Memory B cell (primary cell): ENCODE measurements around the gene ZCWPW1.
"Not testable (repeated sequence)": the region's sequence is repeated elsewhere in the genome, so short reads cannot be mapped to it uniquely, and the experiment has no call there.

Experiments used
- ATAC-seq: fragments of 150-1000 bp; cut with Tn5 transposase; 2 replicates; pipeline ENCODE4 v1.10.0; 2021; ENCODE audit warnings: low read depth, mild to moderate bottlenecking, moderate library complexity
- DNase-seq, 2 donors: peaks; one replicate each; pipeline ENCODE4 v3.0.0; 2022; ENCODE audit warnings: low spot score in 2 of 2
- H3K27ac Mint-ChIP-seq: one replicate; pipeline ENCODE4 v1.8.0; 2022; ENCODE audit warnings: mild to moderate bottlenecking, moderate library complexity, mixed read lengths
- H3K27me3 Mint-ChIP-seq: one replicate; pipeline ENCODE4 v1.8.0; 2022; ENCODE audit warnings: mixed read lengths
- H3K36me3 Mint-ChIP-seq: one replicate; pipeline ENCODE4 v1.8.0; 2022; ENCODE audit warnings: mild to moderate bottlenecking, mixed read lengths
- H3K4me1 Mint-ChIP-seq: one replicate; pipeline ENCODE4 v1.8.0; 2022; ENCODE audit warnings: mixed read lengths
- H3K4me3 Mint-ChIP-seq: one replicate; pipeline ENCODE4 v1.8.0; 2022; ENCODE audit warnings: mild to moderate bottlenecking, moderate library complexity, mixed read lengths
- H3K9me3 Mint-ChIP-seq: one replicate; pipeline ENCODE4 v1.8.0; 2022; ENCODE audit warnings: mixed read lengths

The ZCWPW1 gene

DNA sequence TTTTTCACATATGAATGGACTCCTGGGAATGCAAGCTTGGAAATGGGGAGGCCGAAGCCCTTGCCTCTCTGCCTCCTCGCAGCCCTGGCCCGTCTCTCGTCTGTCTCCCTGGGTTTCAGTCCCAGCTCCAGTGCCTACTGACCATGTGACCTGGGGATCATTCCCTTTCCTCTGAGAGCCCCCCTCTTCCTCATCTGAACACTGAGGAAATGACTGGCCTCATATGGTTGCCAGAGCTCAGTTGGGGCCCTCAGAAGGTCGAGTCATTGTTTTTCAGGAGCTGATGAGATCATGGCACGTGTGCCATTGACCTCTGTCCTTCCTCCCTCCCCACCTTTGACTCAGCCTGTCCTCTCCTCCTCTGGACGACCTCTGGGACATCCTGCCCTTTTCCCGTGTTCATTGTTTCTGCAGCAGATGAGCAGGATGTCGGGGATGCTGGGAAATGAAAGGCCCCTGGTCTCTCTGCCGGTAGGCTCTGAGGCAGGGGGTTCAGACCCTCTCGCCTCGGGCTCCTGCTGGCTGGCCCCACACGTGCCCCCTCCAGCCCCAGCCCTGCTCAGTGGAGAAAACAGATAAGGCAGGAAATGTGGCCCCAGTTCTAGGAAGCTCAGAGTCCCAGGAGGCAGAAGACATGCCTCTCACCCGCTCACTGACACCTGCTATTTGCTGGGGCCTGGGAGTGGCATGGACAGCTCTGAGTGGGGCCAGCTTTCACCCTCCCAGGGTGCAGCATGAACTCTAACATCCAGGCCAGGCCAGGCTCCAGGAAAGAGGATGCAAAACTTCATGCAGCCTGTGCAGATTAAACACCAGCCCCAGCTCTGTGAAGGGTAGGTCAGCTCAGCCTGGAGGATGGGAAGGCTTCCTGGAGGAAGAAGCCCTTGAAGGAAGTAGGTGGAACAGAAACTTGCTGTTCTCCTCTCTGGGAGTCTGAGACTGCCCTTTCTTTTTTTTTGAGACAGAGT, 16.1 kb upstream of the ZCWPW1 start:
- Mint-ChIP-seq H3K27ac (peak overlapping the region; percentile 55), H3K9me3 (no peaks in the 10 kb centered on the region), H3K4me3 (peak overlapping the region; percentile 32), H3K36me3 (no peaks in the 10 kb centered on the region), H3K4me1 (peaks cover 7% of the 10 kb centered on the region), H3K27me3 (no peaks in the 10 kb centered on the region)
- ATAC-seq, result peak; percentile 26
- no peak for DNase-seq

DNA sequence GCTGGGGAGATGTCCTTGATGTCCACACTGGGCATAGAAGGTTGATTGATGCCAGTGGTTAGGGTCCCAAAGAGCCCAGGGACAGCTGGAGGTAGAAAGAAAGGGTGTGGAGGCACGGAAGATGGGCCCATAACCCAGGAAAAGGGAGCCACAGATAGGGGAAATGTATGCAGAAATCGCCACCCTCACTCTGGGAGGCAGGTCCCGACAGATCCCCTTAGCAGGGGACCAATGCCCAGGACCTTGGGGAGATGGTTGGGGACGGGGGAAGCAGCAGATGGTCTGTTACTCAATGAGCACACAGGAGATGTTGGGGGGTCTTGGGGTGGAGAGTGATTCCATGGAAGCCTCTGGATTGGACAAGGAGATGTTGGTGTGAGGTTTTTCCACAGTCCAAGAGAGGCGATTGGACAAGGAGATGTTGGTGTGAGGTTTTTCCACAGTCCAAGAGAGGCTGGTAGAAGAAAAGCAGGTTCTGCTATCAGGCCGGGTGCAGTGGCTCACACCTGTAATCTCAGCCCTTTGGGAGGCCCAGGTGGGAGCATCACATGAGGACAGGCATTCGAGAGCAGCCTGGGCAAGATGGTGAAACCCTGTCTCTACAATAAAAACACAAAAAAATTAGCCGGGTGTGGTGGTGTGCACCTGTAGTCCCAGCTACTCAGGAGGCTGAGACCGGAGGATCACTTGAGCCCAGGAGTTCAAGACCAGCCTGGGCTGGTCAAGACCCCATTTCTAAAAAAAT, 14.8 kb upstream of the ZCWPW1 start:
- Mint-ChIP-seq H3K27me3 (no peaks in the 10 kb centered on the region), H3K4me1 (peaks cover 7% of the 10 kb centered on the region), H3K36me3 (no peaks in the 10 kb centered on the region), H3K27ac (peak overlapping the region; percentile 22), H3K4me3 (no peak overlapping the region), H3K9me3 (no peaks in the 10 kb centered on the region)
- no peak for ATAC-seq
- no peak for DNase-seq

DNA sequence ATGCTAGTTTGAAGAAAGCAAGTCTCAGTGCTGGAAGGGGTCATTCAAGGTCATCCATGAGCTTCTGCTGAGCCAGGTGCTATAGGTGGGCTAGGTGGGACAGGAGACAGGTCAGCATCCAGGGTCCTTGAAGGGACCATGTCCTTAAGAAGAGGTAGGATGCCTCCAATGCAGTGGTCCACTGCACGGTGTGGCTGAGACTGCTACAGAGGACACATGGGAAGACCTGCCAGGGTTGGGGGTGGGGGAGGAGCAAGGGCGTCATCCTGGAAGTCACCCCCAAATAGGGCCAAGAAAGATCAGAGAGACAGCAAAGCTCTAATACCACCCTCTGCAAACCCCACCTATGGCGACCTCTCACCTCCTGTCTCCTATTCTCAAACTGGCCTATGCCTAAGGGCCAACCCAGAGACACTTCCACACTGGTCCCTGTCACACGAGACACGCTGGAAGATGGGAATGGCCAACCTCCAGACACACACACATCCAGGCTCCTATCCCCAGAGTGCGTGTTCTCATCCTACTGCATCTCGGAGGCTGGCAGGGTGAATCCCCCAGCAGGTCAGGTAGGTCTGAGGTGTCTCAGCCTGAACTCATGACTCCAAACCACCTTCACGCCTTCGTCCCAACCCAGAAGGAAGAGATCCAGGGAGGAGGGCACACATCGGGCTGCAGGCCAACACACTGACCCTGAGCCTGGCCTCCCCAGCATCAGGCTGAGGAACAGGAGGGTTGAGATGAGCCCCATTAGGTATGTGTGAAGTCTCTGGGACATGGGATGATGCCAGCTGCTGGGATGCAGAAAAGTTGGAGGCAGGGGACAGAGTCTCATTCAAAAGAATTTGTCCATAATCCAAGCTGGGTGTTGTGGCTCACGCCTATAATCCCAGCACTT, 13.4 kb upstream of the ZCWPW1 start:
- ATAC-seq (no peak), DNase-seq (no peak)
- Mint-ChIP-seq H3K4me1 (peaks cover 7% of the 10 kb centered on the region), H3K4me3 (no peak overlapping the region), H3K27ac (no peak overlapping the region), H3K9me3 (no peaks in the 10 kb centered on the region), H3K36me3 (no peaks in the 10 kb centered on the region), H3K27me3 (no peaks in the 10 kb centered on the region)

DNA sequence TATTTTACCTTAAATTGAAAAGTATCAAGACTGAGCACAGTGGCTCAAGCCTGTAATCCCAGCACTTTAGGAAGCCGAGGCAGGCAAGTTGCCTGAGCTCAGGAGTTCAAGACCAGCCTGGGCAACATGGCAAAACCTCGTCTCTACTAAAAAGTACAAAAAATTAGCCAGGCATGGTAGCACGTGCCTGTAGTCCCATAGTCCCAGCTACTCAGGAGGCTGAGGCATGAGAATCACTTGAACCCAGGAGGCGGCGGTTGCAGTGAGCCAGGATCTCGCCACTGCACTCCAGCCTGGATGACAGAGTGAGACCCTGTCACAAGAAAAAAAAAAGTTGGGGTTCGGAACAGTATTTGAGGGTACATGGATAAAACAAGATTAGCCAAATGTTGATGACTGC, 10.7 kb upstream of the ZCWPW1 start:
- DNase-seq, H3K4me1 Mint-ChIP-seq, H3K36me3 Mint-ChIP-seq, H3K27me3 Mint-ChIP-seq, H3K4me3 Mint-ChIP-seq, ATAC-seq, H3K9me3 Mint-ChIP-seq, H3K27ac Mint-ChIP-seq: not testable (repeated sequence)

GRCh38 chr7:100438731-100439130, 10.2 kb upstream of the ZCWPW1 start:
- not testable (repeated sequence) for H3K27ac Mint-ChIP-seq, ATAC-seq, H3K4me3 Mint-ChIP-seq, H3K27me3 Mint-ChIP-seq, DNase-seq, H3K9me3 Mint-ChIP-seq, H3K36me3 Mint-ChIP-seq
- H3K4me1 Mint-ChIP-seq, result peaks cover 13% of the 10 kb centered on the region

DNA sequence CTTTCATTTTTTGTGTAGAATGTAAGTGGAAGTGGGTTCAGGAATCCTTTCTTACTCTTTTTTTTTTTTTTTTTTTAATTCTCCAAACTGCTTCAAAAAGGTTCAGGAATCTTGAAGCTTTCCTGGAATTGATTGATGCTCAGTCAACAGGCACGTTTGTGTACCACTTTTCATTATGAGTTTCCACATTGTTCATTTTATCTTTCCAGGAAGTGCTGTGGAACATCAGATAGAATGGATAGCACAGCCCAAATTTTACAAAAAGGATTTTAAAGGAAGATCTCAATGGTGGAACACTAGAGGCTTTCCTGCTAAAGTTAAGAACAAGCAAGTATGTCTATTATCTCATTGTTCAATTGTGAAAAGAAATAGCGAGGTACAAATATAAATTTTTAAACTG, 9.7 kb upstream of the ZCWPW1 start:
- no peaks in the 10 kb centered on the region for H3K9me3 Mint-ChIP-seq
- H3K36me3 Mint-ChIP-seq, result peaks cover 7% of the 10 kb centered on the region
- H3K4me3 Mint-ChIP-seq, result no peak overlapping the region
- no peak for DNase-seq
- no peak for ATAC-seq
- no peaks in the 10 kb centered on the region for H3K27me3 Mint-ChIP-seq
- H3K4me1 Mint-ChIP-seq, result peaks cover 16% of the 10 kb centered on the region
- H3K27ac Mint-ChIP-seq, result no peak overlapping the region

GRCh38 chr7:100437150-100438100, 8.9 kb upstream of the ZCWPW1 start:
- DNase-seq, result no peak
- Mint-ChIP-seq H3K9me3 (no peaks in the 10 kb centered on the region), H3K27me3 (no peaks in the 10 kb centered on the region), H3K36me3 (peaks cover 7% of the 10 kb centered on the region), H3K4me1 (peaks cover 18% of the 10 kb centered on the region), H3K4me3 (peak overlapping the region; percentile 94), H3K27ac (no peak overlapping the region)
- no peak for ATAC-seq

DNA sequence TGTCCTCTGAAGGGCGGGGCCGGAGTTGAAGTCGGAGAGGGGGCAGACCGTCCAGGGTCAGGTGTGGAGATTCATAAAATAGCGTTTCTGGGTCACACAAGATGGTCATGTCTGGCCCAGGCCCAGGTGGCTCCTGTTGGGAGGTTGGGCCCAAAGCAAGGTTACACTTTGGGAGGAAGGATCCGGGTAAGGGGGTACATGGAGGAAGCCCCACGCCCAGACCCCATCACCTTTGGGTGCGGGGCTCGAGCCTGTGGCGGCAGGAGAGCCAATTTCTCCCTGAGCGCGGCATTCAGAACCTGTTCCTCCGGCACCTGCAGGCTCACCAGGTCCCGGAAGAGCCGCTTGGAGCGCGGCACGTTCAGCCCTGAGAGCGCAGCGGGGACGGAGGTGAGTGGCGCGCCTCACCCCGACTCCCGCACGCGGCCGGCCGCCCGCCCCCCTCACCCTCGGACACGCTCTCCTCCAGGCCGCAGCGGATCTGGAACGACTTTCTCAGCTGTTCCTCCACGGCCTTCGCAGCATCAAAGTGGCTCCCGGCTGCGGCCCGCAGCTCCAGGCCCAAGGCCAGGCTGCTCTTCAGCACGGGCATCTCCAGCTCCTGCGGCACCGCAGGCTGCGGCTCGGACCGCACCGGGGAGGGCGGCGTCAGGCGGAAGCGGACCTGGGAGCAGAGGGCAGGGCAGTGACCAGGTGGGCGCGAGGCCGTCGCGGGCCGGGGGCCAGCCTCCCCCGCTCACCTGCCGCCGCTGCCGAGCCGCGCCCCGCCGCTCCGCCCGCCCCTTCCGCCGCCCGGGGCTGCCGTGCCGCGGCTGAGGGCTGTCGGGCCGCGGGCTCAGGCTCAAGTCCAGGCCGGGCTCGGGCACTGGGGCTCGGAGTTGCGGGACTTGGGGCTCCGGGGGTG, 7.2 kb upstream of the ZCWPW1 start:
- ATAC-seq (peak; percentile 34), DNase-seq (peak in 1 of 2 donors; percentile 52)
- no peaks in the 10 kb centered on the region for H3K9me3 Mint-ChIP-seq
- no peaks in the 10 kb centered on the region for H3K27me3 Mint-ChIP-seq
- peaks cover 7% of the 10 kb centered on the region for H3K36me3 Mint-ChIP-seq
- peaks cover 27% of the 10 kb centered on the region for H3K4me1 Mint-ChIP-seq
- peak overlapping the region; percentile 94 for H3K4me3 Mint-ChIP-seq
- H3K27ac Mint-ChIP-seq, result peak overlapping the region; percentile 94

DNA sequence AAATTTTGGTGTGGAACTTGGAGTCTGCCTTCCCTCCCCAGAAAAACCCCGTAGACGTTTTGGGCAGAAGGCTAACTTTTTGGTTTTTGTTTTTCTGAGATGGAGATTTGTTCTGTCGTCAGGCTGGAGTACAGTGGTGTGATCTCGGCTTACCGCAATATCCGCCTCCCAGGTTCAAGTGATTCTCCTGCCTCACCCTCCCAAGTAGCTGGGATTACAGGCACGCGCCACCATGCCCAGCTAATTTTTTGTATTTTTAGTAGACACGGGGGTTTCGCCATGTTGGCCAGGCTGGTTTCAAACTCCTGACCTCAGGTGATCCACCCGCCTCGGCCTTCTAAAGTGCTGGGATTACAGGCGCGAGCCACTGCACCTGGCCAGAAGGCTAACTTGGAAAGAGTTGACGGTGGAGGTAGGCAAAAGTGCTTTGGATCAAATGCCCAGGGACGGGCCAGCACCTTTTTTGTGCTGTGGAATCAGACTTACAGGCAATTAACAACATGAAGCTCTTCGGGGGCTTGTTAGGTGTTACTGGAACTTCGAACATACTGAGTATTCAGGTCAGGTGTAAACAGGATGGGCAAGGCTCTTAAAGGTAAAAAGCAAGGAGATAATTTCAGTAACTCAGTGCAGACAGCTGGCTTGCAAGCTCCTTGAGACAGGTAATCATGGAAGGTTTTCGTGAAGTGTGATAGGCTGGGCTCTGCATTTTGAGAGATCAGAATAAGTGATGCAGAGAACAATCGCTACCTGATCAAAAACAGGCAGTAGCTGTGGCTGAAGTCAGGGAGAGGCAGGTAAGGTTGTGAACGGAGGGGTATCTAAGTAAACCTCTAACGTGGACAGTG, 6.0 kb upstream of the ZCWPW1 start:
- DNase-seq (no peak), ATAC-seq (no peak)
- Mint-ChIP-seq H3K36me3 (peaks cover 7% of the 10 kb centered on the region), H3K27ac (peak overlapping the region; percentile 94), H3K4me3 (peak overlapping the region; percentile 91), H3K27me3 (no peaks in the 10 kb centered on the region), H3K9me3 (no peaks in the 10 kb centered on the region), H3K4me1 (peaks cover 32% of the 10 kb centered on the region)

DNA sequence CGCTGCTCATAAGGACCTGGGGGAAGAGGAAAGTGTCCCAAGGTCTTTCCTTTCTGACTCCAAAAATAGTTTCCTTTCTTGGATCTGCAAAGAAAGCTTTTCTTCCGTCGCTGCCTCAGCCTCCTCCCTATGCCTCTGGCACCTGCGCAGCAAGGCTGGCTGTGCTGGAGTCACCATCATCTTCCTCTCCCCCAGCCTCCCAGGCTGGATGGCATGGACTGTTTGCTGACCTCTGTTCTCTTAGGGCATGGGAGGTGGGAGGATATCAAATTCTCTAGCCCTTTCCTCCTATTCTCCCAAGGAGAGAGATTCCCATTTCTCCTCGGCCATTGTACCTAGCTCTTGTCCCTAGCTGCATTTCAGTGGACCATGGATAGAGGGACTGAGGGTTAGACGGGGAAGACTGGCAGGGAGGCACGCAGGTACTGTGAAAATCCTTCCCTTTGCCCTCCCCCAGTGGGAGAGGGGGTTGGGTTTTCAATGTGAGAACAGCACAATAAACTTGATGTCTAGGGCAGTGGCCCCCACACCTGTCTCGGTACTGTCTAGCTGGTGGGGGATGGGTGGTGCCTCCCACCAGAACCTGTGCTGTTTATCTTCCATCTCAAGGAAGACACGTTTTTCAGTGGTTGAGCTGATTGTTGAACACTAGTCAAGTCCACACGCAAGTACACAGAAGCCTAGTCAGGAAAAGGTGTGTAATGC, 5.2 kb upstream of the ZCWPW1 start:
- no peak for DNase-seq
- H3K4me1 Mint-ChIP-seq, result peaks cover 35% of the 10 kb centered on the region
- H3K36me3 Mint-ChIP-seq, result peaks cover 7% of the 10 kb centered on the region
- H3K27ac Mint-ChIP-seq, result no peak overlapping the region
- peak overlapping the region; percentile 21 for H3K4me3 Mint-ChIP-seq
- no peaks in the 10 kb centered on the region for H3K27me3 Mint-ChIP-seq
- H3K9me3 Mint-ChIP-seq, result no peaks in the 10 kb centered on the region
- ATAC-seq, result no peak

DNA sequence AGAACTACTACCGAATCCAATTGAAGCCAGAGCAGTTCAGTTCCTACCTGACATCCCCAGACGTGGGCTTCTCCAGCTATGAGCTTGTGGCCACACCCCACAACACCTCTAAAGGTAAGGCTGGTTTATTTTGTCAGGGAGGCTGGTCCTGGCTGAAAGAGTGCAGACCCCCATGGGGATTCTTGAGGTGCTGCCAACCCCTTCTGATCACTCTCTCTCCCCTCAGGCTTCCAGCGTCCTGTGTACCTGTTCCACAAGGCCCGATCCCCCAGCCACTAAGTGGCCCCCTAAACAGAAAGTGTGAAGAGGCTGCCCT, 4.7 kb upstream of the ZCWPW1 start:
- Mint-ChIP-seq H3K27me3 (no peaks in the 10 kb centered on the region), H3K36me3 (peaks cover 7% of the 10 kb centered on the region), H3K9me3 (no peaks in the 10 kb centered on the region), H3K4me1 (peaks cover 35% of the 10 kb centered on the region), H3K27ac (no peak overlapping the region), H3K4me3 (no peak overlapping the region)
- DNase-seq (no peak), ATAC-seq (no peak)
